ENCODE measurements around the gene RGS3.

Gene RGS3

GRCh38 chr9:113480612-113481011 lies 17.1 kb downstream of the RGS3 start:
- no peak for TF ChIP-seq USF1 (IDR thresholded peaks at IDR 0.05)
- TF ChIP-seq TAF1 (IDR thresholded peaks at IDR 0.05; ENCODE audit: low read depth) = no peak
- no peak for TF ChIP-seq FOXM1 (IDR thresholded peaks at IDR 0.05; ENCODE audit: borderline replicate concordance, low read depth)
- no peak for TF ChIP-seq TCF12 (IDR thresholded peaks at IDR 0.05; ENCODE audit: low read depth)
- TF ChIP-seq ZBTB7A (IDR thresholded peaks at IDR 0.05; ENCODE audit: low read depth) = no peak
- no peak for TF ChIP-seq YY1 (IDR thresholded peaks at IDR 0.05; ENCODE audit: low read depth)
- no peak for TF ChIP-seq MAX (IDR thresholded peaks at IDR 0.05)
- no peak for TF ChIP-seq CEBPB (IDR thresholded peaks at IDR 0.05)

GRCh38 chr9:113481176-113481787 lies 17.8 kb downstream of the RGS3 start:
- no peak for TF ChIP-seq TCF12 (IDR thresholded peaks at IDR 0.05; ENCODE audit: low read depth)
- no peak for TF ChIP-seq RAD21 (IDR thresholded peaks at IDR 0.05; ENCODE audit: low read depth)
- no peak for TF ChIP-seq REST (IDR thresholded peaks at IDR 0.05; ENCODE audit: low read depth)

GRCh38 chr9:113482341-113482740 lies 18.8 kb downstream of the RGS3 start:
- TF ChIP-seq CEBPB (IDR thresholded peaks at IDR 0.05) = no peak
- TF ChIP-seq ZBTB7A (IDR thresholded peaks at IDR 0.05; ENCODE audit: low read depth) = no peak
- no peak for TF ChIP-seq FOXM1 (IDR thresholded peaks at IDR 0.05; ENCODE audit: borderline replicate concordance, low read depth)
- TF ChIP-seq TEAD4 (IDR thresholded peaks at IDR 0.05) = no peak
- no peak for TF ChIP-seq RAD21 (IDR thresholded peaks at IDR 0.05; ENCODE audit: low read depth)
- TF ChIP-seq EGR1 (IDR thresholded peaks at IDR 0.05) = no peak

GRCh38 chr9:113482991-113483675 lies 19.6 kb downstream of the RGS3 start:
- TF ChIP-seq NFIC (IDR thresholded peaks at IDR 0.05) (no peak), RAD21 (IDR thresholded peaks at IDR 0.05; ENCODE audit: low read depth) (no peak), REST (IDR thresholded peaks at IDR 0.05; ENCODE audit: low read depth) (no peak), FOXM1 (IDR thresholded peaks at IDR 0.05; ENCODE audit: borderline replicate concordance, low read depth) (no peak), ZBTB7A (IDR thresholded peaks at IDR 0.05; ENCODE audit: low read depth) (no peak), EP300 (IDR thresholded peaks at IDR 0.05; ENCODE audit: borderline replicate concordance) (no peak), CREB1 (IDR thresholded peaks at IDR 0.05; ENCODE audit: low read depth) (no peak), TCF12 (IDR thresholded peaks at IDR 0.05; ENCODE audit: low read depth) (no peak), USF1 (IDR thresholded peaks at IDR 0.05) (no peak), CEBPB (IDR thresholded peaks at IDR 0.05) (no peak), TAF1 (IDR thresholded peaks at IDR 0.05; ENCODE audit: low read depth) (no peak), EGR1 (IDR thresholded peaks at IDR 0.05) (no peak), TEAD4 (IDR thresholded peaks at IDR 0.05) (no peak), YY1 (IDR thresholded peaks at IDR 0.05; ENCODE audit: low read depth) (no peak)

- no peak for TF ChIP-seq MAX (IDR thresholded peaks at IDR 0.05)
- no peak for TF ChIP-seq CEBPB (IDR thresholded peaks at IDR 0.05)
- no peak for TF ChIP-seq YY1 (IDR thresholded peaks at IDR 0.05; ENCODE audit: low read depth)
- TF ChIP-seq NFIC (IDR thresholded peaks at IDR 0.05) = no peak
- no peak for TF ChIP-seq EP300 (IDR thresholded peaks at IDR 0.05; ENCODE audit: borderline replicate concordance)
- no peak for TF ChIP-seq TCF12 (IDR thresholded peaks at IDR 0.05; ENCODE audit: low read depth)
- TF ChIP-seq REST (IDR thresholded peaks at IDR 0.05; ENCODE audit: low read depth) = no peak
- no peak for TF ChIP-seq USF1 (IDR thresholded peaks at IDR 0.05)
- TF ChIP-seq CREB1 (IDR thresholded peaks at IDR 0.05; ENCODE audit: low read depth) = no peak
- no peak for TF ChIP-seq FOXM1 (IDR thresholded peaks at IDR 0.05; ENCODE audit: borderline replicate concordance, low read depth)
- TF ChIP-seq TAF1 (IDR thresholded peaks at IDR 0.05; ENCODE audit: low read depth) = no peak
- TF ChIP-seq TEAD4 (IDR thresholded peaks at IDR 0.05) = no peak
- no peak for TF ChIP-seq RAD21 (IDR thresholded peaks at IDR 0.05; ENCODE audit: low read depth)
- no peak for TF ChIP-seq ZBTB7A (IDR thresholded peaks at IDR 0.05; ENCODE audit: low read depth)
- TF ChIP-seq EGR1 (IDR thresholded peaks at IDR 0.05) = no peak
Observed at GRCh38 chr9:113483676-113484257, 20.2 kb downstream of the RGS3 start.

All from Ishikawa (cell line).